Endothelial cell of umbilical vein (primary cell): ENCODE measurements around the gene SYTL1.

Source experiments
- EZH2 ChIP-seq: IDR thresholded peaks from 2 replicates; pipeline ENCODE4 v1.6.1; 2012; ENCODE audit warnings: borderline replicate concordance, low read depth, mild to moderate bottlenecking, moderate library complexity, low read length, inconsistent platforms; ENCODE audit not compliant: severe bottlenecking
- FOS ChIP-seq: IDR thresholded peaks from 2 replicates; pipeline ENCODE4 v1.6.1; 2011; ENCODE audit warnings: mild to moderate bottlenecking, low read length, moderate library complexity, borderline replicate concordance; ENCODE audit not compliant: insufficient read depth
- GATA2 ChIP-seq: IDR thresholded peaks from 2 replicates; pipeline ENCODE4 v1.7.0; 2011; ENCODE audit warnings: low read depth, mild to moderate bottlenecking, moderate library complexity, mixed read lengths, low read length; ENCODE audit not compliant: insufficient read length, insufficient read depth
- JUN ChIP-seq: IDR thresholded peaks from 2 replicates; pipeline ENCODE4 v1.6.1; 2011; ENCODE audit warnings: borderline replicate concordance, low read depth; ENCODE audit not compliant: insufficient read length, insufficient read depth
- MYC ChIP-seq: IDR thresholded peaks from one replicate; pipeline ENCODE4 v1.6.1; 2011; ENCODE audit warnings: mild to moderate bottlenecking, low read depth, low read length
- POLR2A ChIP-seq: IDR thresholded peaks from 2 replicates; pipeline ENCODE4 v1.6.1; 2012; ENCODE audit warnings: low read depth, mild to moderate bottlenecking, control low read depth, low read length
- POLR2AphosphoS5 ChIP-seq: IDR thresholded peaks from 2 replicates; pipeline ENCODE4 v1.6.1; 2012; ENCODE audit warnings: low read depth, mild to moderate bottlenecking, control low read depth, low read length, moderate library complexity; ENCODE audit not compliant: insufficient read depth
- TF ChIP-seq, protein P1 (sequence below), 2 donors: IDR thresholded peaks; 1 replicate in 1 of 2; 2 replicates in 1 of 2; pipeline ENCODE4 v1.5.1; 2011; ENCODE audit warnings: low read length in 2 of 2, mild to moderate bottlenecking in 2 of 2, moderate library complexity in 2 of 2, control low read depth in 1 of 2, inconsistent platforms in 1 of 2, low read depth in 1 of 2; ENCODE audit not compliant: insufficient read depth in 1 of 2; ENCODE audit errors: extremely low read depth in 1 of 2
- TF ChIP-seq, protein P2 (sequence below): IDR thresholded peaks from 2 replicates; pipeline ENCODE4 v1.6.1; 2011; ENCODE audit not compliant: insufficient read depth, insufficient read length

- TF ChIP-seq EZH2, result no peak
- TF ChIP-seq, protein P1, sequence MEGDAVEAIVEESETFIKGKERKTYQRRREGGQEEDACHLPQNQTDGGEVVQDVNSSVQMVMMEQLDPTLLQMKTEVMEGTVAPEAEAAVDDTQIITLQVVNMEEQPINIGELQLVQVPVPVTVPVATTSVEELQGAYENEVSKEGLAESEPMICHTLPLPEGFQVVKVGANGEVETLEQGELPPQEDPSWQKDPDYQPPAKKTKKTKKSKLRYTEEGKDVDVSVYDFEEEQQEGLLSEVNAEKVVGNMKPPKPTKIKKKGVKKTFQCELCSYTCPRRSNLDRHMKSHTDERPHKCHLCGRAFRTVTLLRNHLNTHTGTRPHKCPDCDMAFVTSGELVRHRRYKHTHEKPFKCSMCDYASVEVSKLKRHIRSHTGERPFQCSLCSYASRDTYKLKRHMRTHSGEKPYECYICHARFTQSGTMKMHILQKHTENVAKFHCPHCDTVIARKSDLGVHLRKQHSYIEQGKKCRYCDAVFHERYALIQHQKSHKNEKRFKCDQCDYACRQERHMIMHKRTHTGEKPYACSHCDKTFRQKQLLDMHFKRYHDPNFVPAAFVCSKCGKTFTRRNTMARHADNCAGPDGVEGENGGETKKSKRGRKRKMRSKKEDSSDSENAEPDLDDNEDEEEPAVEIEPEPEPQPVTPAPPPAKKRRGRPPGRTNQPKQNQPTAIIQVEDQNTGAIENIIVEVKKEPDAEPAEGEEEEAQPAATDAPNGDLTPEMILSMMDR (IDR thresholded peaks at IDR 0.05; ENCODE audit: extremely low read depth in 1 of 2, insufficient read depth in 1 of 2, low read depth in 1 of 2, low read length in 2 of 2), result no peak
- TF ChIP-seq POLR2AphosphoS5, result no peak
- TF ChIP-seq, protein P2, sequence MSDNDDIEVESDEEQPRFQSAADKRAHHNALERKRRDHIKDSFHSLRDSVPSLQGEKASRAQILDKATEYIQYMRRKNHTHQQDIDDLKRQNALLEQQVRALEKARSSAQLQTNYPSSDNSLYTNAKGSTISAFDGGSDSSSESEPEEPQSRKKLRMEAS, result no peak
- no peak for TF ChIP-seq POLR2A
- no peak for TF ChIP-seq FOS
- TF ChIP-seq MYC, result no peak
- no peak for TF ChIP-seq JUN
- TF ChIP-seq GATA2, result no peak
Measured at GRCh38 chr1:27333717-27334279, 8.0 kb upstream of the SYTL1 start.
